Measurements from ENCODE around the gene OSCP1. TPM values are rescaled to one million over a fixed set of nuclear protein-coding genes. Genes with fewer than 3 reads are reported as not detected.

The OSCP1 gene
- total RNA-seq, 1 donor from 2014 or later, result 6.2 TPM

GRCh38 chr1:36414384-36414783 lies 35.9 kb downstream of the OSCP1 start:
- TF ChIP-seq, protein P1, sequence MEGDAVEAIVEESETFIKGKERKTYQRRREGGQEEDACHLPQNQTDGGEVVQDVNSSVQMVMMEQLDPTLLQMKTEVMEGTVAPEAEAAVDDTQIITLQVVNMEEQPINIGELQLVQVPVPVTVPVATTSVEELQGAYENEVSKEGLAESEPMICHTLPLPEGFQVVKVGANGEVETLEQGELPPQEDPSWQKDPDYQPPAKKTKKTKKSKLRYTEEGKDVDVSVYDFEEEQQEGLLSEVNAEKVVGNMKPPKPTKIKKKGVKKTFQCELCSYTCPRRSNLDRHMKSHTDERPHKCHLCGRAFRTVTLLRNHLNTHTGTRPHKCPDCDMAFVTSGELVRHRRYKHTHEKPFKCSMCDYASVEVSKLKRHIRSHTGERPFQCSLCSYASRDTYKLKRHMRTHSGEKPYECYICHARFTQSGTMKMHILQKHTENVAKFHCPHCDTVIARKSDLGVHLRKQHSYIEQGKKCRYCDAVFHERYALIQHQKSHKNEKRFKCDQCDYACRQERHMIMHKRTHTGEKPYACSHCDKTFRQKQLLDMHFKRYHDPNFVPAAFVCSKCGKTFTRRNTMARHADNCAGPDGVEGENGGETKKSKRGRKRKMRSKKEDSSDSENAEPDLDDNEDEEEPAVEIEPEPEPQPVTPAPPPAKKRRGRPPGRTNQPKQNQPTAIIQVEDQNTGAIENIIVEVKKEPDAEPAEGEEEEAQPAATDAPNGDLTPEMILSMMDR (IDR thresholded peaks at IDR 0.05), result no peak
- H3K4me3 Mint-ChIP-seq (ENCODE audit: unreplicated experiment), result no peak overlapping the region
- no peaks in the 10 kb centered on the region for H3K9me3 Mint-ChIP-seq (ENCODE audit: low read depth)
- no peaks in the 10 kb centered on the region for H3K4me1 Mint-ChIP-seq (ENCODE audit: low read depth)
- peaks cover 10% of the 10 kb centered on the region for H3K36me3 Mint-ChIP-seq (ENCODE audit: low read depth)
- no peak overlapping the region for H3K27ac Mint-ChIP-seq (ENCODE audit: unreplicated experiment)
- no peaks in the 10 kb centered on the region for H3K27me3 Mint-ChIP-seq (ENCODE audit: low read depth)
- DNase-seq (ENCODE audit: low spot score), result no peak

- Mint-ChIP-seq H3K36me3 (ENCODE audit: low read depth) (peaks cover 18% of the 10 kb centered on the region), H3K4me1 (ENCODE audit: low read depth) (no peaks in the 10 kb centered on the region), H3K9me3 (ENCODE audit: low read depth) (no peaks in the 10 kb centered on the region), H3K27me3 (ENCODE audit: low read depth) (no peaks in the 10 kb centered on the region), H3K27ac (ENCODE audit: unreplicated experiment) (peak overlapping the region; percentile 5), H3K4me3 (ENCODE audit: unreplicated experiment) (no peak overlapping the region)
- DNase-seq (ENCODE audit: low spot score), result no peak
- TF ChIP-seq, protein P1 (IDR thresholded peaks at IDR 0.05), result no peak
Observed at GRCh38 chr1:36411674-36412648, 38.3 kb downstream of the OSCP1 start.

- no peak overlapping the region for H3K4me3 Mint-ChIP-seq (ENCODE audit: unreplicated experiment)
- no peak for DNase-seq (ENCODE audit: low spot score)
Observed at GRCh38 chr1:36408479-36408878, 41.8 kb downstream of the OSCP1 start.

DNA sequence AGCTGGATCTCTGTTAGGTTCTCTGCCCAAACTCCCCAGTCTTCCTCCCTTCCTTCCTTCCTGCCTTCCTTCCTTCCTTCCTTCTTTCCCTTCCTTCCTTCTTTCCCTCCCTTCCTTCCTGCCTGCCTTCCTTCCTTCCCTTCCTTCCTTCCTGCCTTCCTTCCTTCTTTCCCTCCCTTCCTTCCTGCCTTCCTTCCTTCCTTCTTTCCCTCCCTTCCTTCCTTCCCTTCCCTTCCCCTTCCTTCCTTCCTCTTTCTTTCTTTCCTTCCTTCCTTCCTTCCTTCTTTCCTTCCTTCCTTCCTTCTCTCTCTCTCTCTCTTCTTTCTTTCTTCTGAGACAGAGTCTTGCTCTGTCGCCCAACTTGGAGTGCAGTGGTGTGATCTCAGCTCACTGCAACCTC lies 43.8 kb downstream of the OSCP1 start:
- no peak for DNase-seq (ENCODE audit: low spot score)
- Mint-ChIP-seq H3K27ac (ENCODE audit: unreplicated experiment) (no peak overlapping the region), H3K4me1 (ENCODE audit: low read depth) (peaks cover 11% of the 10 kb centered on the region), H3K9me3 (ENCODE audit: low read depth) (no peaks in the 10 kb centered on the region), H3K36me3 (ENCODE audit: low read depth) (peaks cover 19% of the 10 kb centered on the region), H3K27me3 (ENCODE audit: low read depth) (no peaks in the 10 kb centered on the region), H3K4me3 (ENCODE audit: unreplicated experiment) (no peak overlapping the region)
- TF ChIP-seq, protein P1 (IDR thresholded peaks at IDR 0.05), result no peak

More at GRCh38 chr1:36408479-36408878, 41.8 kb downstream of the OSCP1 start:
- no peaks in the 10 kb centered on the region for H3K4me1 Mint-ChIP-seq (ENCODE audit: low read depth)
- peak overlapping the region; percentile 1 for H3K27ac Mint-ChIP-seq (ENCODE audit: unreplicated experiment)
- H3K27me3 Mint-ChIP-seq (ENCODE audit: low read depth), result no peaks in the 10 kb centered on the region
- TF ChIP-seq, protein P1 (IDR thresholded peaks at IDR 0.05), result no peak
- H3K36me3 Mint-ChIP-seq (ENCODE audit: low read depth), result peaks cover 21% of the 10 kb centered on the region
- H3K9me3 Mint-ChIP-seq (ENCODE audit: low read depth), result no peaks in the 10 kb centered on the region

- Mint-ChIP-seq H3K9me3 (ENCODE audit: low read depth) (no peaks in the 10 kb centered on the region), H3K4me1 (ENCODE audit: low read depth) (peaks cover 27% of the 10 kb centered on the region), H3K27me3 (ENCODE audit: low read depth) (no peaks in the 10 kb centered on the region), H3K36me3 (ENCODE audit: low read depth) (peaks cover 10% of the 10 kb centered on the region), H3K4me3 (ENCODE audit: unreplicated experiment) (peak overlapping the region; percentile 95), H3K27ac (ENCODE audit: unreplicated experiment) (peak overlapping the region; percentile 45)
- TF ChIP-seq, protein P1 (IDR thresholded peaks at IDR 0.05), result no peak
- DNase-seq (ENCODE audit: low spot score), result no peak
Observed at GRCh38 chr1:36402504-36402890, 47.8 kb downstream of the OSCP1 start.
